ENCODE results near the gene MAGI1. TPM values are rescaled to one million over a fixed set of nuclear protein-coding genes. Genes with fewer than 3 reads are reported as not detected.

The MAGI1 gene
- total RNA-seq, 2 donors from 2014 or later, result 37.5 to 51.6 TPM

DNA sequence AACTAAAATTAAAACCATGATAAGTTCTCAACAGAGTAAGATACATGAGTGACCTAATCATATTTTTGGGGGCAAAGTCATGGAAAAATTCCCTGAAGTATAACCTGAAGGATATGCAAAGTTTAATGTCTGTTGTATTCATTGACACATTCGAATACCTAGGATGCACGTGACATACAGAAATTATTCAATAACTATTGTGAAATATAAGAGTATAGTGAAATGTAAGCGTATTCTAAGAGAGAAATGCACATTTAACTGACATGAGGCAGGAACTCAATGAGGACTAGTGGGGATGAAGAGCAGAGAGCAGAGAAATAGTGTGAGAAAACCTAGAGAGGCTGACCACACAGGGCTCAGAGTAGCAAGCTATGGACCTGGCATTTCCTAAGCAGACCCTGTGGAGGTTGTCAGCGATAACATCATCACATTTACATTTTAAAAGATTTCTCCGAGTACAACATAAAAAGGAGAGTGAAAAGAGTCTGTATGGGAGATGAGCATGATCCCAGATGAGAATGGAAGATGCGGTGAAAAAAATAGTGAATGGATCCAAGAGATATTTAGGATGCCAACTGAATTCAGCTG, 588.8 kb downstream of the MAGI1 start:
- 92% methylated on average over 6 of the region's 6 CpGs for WGBS
- no peaks in the 10 kb centered on the region for H3K9me3 ChIP-seq
- no peak overlapping the region for H3K4me3 ChIP-seq
- intact Hi-C loops (cut with DNase I), result loop anchor here (10.0 kb wide), 1 partner anchor 225 kb away; no protein-coding TSS in a partner anchor
- TF ChIP-seq, protein P1, sequence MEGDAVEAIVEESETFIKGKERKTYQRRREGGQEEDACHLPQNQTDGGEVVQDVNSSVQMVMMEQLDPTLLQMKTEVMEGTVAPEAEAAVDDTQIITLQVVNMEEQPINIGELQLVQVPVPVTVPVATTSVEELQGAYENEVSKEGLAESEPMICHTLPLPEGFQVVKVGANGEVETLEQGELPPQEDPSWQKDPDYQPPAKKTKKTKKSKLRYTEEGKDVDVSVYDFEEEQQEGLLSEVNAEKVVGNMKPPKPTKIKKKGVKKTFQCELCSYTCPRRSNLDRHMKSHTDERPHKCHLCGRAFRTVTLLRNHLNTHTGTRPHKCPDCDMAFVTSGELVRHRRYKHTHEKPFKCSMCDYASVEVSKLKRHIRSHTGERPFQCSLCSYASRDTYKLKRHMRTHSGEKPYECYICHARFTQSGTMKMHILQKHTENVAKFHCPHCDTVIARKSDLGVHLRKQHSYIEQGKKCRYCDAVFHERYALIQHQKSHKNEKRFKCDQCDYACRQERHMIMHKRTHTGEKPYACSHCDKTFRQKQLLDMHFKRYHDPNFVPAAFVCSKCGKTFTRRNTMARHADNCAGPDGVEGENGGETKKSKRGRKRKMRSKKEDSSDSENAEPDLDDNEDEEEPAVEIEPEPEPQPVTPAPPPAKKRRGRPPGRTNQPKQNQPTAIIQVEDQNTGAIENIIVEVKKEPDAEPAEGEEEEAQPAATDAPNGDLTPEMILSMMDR (IDR thresholded peaks at IDR 0.05), result no peak
- DNase-seq (ENCODE audit: low spot score), result no peak
- no peaks in the 10 kb centered on the region for H3K4me1 ChIP-seq (replicated peaks)
- H3K27me3 ChIP-seq (replicated peaks; ENCODE audit: insufficient read depth), result no peaks in the 10 kb centered on the region
- no peak overlapping the region for H3K27ac ChIP-seq
- no peaks in the 10 kb centered on the region for H3K36me3 ChIP-seq

DNA sequence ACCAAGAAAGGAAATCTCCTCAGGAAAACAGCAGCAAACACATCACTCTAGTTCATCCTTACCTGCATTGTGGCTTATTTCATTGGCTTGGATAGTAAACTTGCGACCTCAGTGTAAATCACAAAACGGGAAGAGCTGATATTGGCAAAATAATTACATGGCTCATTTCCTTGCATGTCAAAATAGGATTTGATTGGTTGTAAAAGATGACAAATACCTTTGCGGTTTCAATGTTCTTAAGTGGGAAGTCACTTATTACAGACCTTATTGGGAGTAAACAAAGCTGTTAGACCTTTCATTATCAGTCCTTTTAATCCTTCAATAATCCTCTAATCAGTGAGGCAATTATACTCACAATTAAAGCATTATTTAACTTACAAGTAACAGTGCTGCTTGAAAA, 590.6 kb downstream of the MAGI1 start:
- Histone ChIP-seq H3K4me1 (replicated peaks) (no peaks in the 10 kb centered on the region), H3K27ac (no peak overlapping the region), H3K4me3 (no peak overlapping the region), H3K9me3 (no peaks in the 10 kb centered on the region), H3K27me3 (replicated peaks; ENCODE audit: insufficient read depth) (no peaks in the 10 kb centered on the region), H3K36me3 (no peaks in the 10 kb centered on the region)
- no peak for DNase-seq (ENCODE audit: low spot score)
- intact Hi-C loops (cut with DNase I), result loop anchor here (10.0 kb wide), 1 partner anchor 227 kb away; no protein-coding TSS in a partner anchor
- TF ChIP-seq, protein P1 (IDR thresholded peaks at IDR 0.05), result no peak
- TF ChIP-seq POLR2AphosphoS5 (IDR thresholded peaks at IDR 0.05), result no peak
- no peak for TF ChIP-seq POLR2A (IDR thresholded peaks at IDR 0.05)
- 77% methylated on average over 3 of the region's 3 CpGs for WGBS

DNA sequence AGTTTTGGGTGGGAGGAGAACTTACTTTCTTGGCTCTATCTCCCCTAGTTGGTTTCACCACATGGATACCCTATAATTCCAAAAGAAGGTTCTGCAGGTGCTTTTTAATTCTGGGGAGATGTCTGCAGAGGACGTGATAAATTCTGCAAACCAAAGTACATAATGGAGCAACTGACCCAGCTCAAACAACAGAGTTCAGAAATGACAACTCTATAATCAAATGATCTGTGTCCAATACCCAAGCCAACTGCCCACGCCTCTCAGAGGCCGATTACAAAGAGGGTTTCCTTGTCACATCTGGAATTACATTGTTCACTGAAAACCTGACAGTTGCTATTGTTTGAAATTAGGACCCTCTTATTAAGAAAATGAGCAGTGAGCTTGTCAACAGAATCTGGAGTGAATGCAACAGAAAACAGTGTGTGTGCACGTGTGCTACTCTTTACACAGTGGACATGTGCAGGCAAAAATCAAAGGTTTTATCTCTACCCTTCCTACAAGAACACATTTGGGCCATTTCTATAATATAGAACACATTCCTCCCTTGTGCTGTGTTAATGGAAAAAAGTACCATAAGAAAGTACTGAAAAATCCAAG, 593.0 kb downstream of the MAGI1 start:
- no peaks in the 10 kb centered on the region for H3K9me3 ChIP-seq
- H3K4me1 ChIP-seq (replicated peaks), result no peaks in the 10 kb centered on the region
- no peak for TF ChIP-seq POLR2A (IDR thresholded peaks at IDR 0.05)
- TF ChIP-seq POLR2AphosphoS5 (IDR thresholded peaks at IDR 0.05), result no peak
- TF ChIP-seq, protein P1 (IDR thresholded peaks at IDR 0.05), result no peak
- WGBS, result 73% methylated on average over 4 of the region's 4 CpGs
- H3K4me3 ChIP-seq, result no peak overlapping the region
- no peak for DNase-seq (ENCODE audit: low spot score)
- no peak overlapping the region for H3K27ac ChIP-seq
- intact Hi-C loops (cut with DNase I), result loop anchor here (10.0 kb wide), 1 partner anchor 229 kb away; no protein-coding TSS in a partner anchor
- no peaks in the 10 kb centered on the region for H3K27me3 ChIP-seq (replicated peaks; ENCODE audit: insufficient read depth)
- H3K36me3 ChIP-seq, result no peaks in the 10 kb centered on the region

DNA sequence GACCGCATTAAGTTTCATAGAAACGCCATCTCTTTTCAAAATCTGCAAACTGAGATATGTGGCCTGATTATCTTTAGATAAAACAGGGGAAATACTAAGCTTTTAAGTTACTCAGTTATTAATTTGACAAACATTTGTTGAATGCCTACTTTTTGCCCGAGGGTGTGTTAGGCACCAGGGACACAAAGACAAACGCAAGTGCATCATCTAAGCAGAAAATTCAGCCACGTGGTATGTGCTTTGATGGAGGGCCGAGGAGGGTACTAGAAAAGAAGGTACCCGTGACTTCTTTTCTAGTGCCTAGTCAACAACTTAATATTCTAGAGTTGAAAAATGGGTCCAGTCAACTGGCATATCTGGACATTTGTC, 594.3 kb downstream of the MAGI1 start:
- Histone ChIP-seq H3K27ac (no peak overlapping the region), H3K4me1 (replicated peaks) (no peaks in the 10 kb centered on the region), H3K27me3 (replicated peaks; ENCODE audit: insufficient read depth) (no peaks in the 10 kb centered on the region), H3K4me3 (no peak overlapping the region), H3K36me3 (no peaks in the 10 kb centered on the region), H3K9me3 (no peaks in the 10 kb centered on the region)
- intact Hi-C loops (cut with DNase I), result loop anchor here (10.0 kb wide), 1 partner anchor 230 kb away; no protein-coding TSS in a partner anchor
- WGBS, result 85% methylated on average over 7 of the region's 7 CpGs
- no peak for TF ChIP-seq POLR2A (IDR thresholded peaks at IDR 0.05)
- TF ChIP-seq, protein P1 (IDR thresholded peaks at IDR 0.05), result no peak
- TF ChIP-seq POLR2AphosphoS5 (IDR thresholded peaks at IDR 0.05), result no peak
- DNase-seq (ENCODE audit: low spot score), result no peak

All from prostate gland (tissue), 2 donors.